DND-41 (cell line): Measurements from ENCODE around the gene CHRNB4.

ENCODE experiments used
- CTCF ChIP-seq: IDR thresholded peaks from 2 replicates; pipeline ENCODE4 v1.5.1; 2012; ENCODE audit warnings: borderline replicate concordance, low read length, moderate library complexity, mild to moderate bottlenecking; ENCODE audit not compliant: poor library complexity, severe bottlenecking; ENCODE audit errors: extremely low read depth
- EZH2 ChIP-seq: IDR thresholded peaks from 3 replicates; pipeline ENCODE4 v1.6.1; 2012; ENCODE audit warnings: borderline replicate concordance, low read depth, mild to moderate bottlenecking, moderate library complexity, low read length, inconsistent platforms; ENCODE audit not compliant: severe bottlenecking

- TF ChIP-seq CTCF: no peak
- TF ChIP-seq EZH2: no peak
Measured at GRCh38 chr15:78637776-78638435, 3.1 kb downstream of the CHRNB4 start.
